Kidney (tissue), 14 donors: Measurements from ENCODE around the gene CRY2. TPM values are rescaled to one million over a fixed set of nuclear protein-coding genes. Genes with fewer than 3 reads are reported as not detected.

Experiments
- DNase-seq, 5 donors: peaks; one replicate each; pipeline ENCODE4 v3.0.0-alpha.2; 2013 to 2020
- FAIRE-seq: peaks from 2 replicates; lab custom pipeline; 2012; peaks lifted over from hg19 to GRCh38; lab: Jason Lieb, UNC
- H3K27ac ChIP-seq, 2 donors: one replicate each; pipeline ENCODE4 v1.7.0; 2013; ENCODE audit warnings: low read depth in 2 of 2, low read length in 2 of 2, inconsistent platforms in 1 of 2
- H3K27me3 ChIP-seq: one replicate; pipeline ENCODE4 v1.7.1; 2013; ENCODE audit warnings: low read length, inconsistent platforms; ENCODE audit not compliant: control insufficient read depth, insufficient read depth
- H3K36me3 ChIP-seq, 3 donors: one replicate each; pipeline versions ENCODE4 v1.7.0 to v1.7.1; 2013; ENCODE audit warnings: low read length in 3 of 3, control low read depth in 1 of 3, inconsistent platforms in 1 of 3; ENCODE audit not compliant: insufficient read depth in 3 of 3, control insufficient read depth in 2 of 3
- H3K4me1 ChIP-seq, 3 donors: one replicate each; pipeline versions ENCODE4 v1.7.0 to v1.7.1; 2013; ENCODE audit warnings: low read length in 3 of 3, inconsistent platforms in 1 of 3, low read depth in 1 of 3; ENCODE audit not compliant: control insufficient read depth in 2 of 3, insufficient read depth in 2 of 3
- H3K4me3 ChIP-seq, 3 donors: one replicate each; pipeline versions ENCODE4 v1.7.0 to v1.8.1; 2013; ENCODE audit warnings: low read length in 3 of 3, control low read depth in 1 of 3, inconsistent platforms in 1 of 3
- H3K9ac ChIP-seq, 3 donors: one replicate each; pipeline versions ENCODE4 v1.7.0 to v1.7.1; 2013; ENCODE audit warnings: low read length in 3 of 3, control low read depth in 1 of 3, inconsistent platforms in 1 of 3
- H3K9me3 ChIP-seq, 3 donors: one replicate each; pipeline versions ENCODE4 v1.7.0 to v1.7.1; 2013; ENCODE audit warnings: low read length in 3 of 3, control low read depth in 1 of 3, inconsistent platforms in 1 of 3; ENCODE audit not compliant: control insufficient read depth in 2 of 3, insufficient read depth in 1 of 3
- intact Hi-C: fragments of 100-400 bp; cut with DNase I; formaldehyde crosslinking; loops from one replicate; pipeline ENCODE4 v1.11.1; 2022
- polyA plus RNA-seq: library from polyadenylated mRNA; stranded (reverse); fragments of 350-450 nt; fragmentation: Illumina TruSeq; extraction: RNeasy Lipid Tissue Mini Kit (QIAGEN cat#74804); gene quantifications from one replicate; pipeline ENCODE4 v1.2.3, GENCODE V29; 2014; ENCODE audit warnings: low read depth, low replicate concordance; ENCODE audit not compliant: insufficient read depth
- total RNA-seq: library from RNA; stranded (reverse); fragmentation: NEBNext Ultra II Directional; extraction: Animal tissue kit (Norgen Biotek cat#: 25700); gene quantifications from one replicate; pipeline ENCODE4 v1.2.1, GENCODE V29; 2021
- TF ChIP-seq, protein P1 (sequence below): IDR thresholded peaks from 3 replicates; pipeline ENCODE4 v1.5.1; 2012; ENCODE audit warnings: mild to moderate bottlenecking, moderate library complexity, borderline replicate concordance; ENCODE audit not compliant: insufficient read depth; ENCODE audit errors: extremely low read depth
- donor health status: control.
- donor health status: control.
- donor health status: control.
- donor health status: control.
- donor health status: control.
- donor health status: DM: yes; HTN: yes; CAD: no.
- donor health status: Normal renal cell carcinoma (clear cell type).

Gene CRY2
- total and polyA plus RNA-seq, 2 donors from 2014 or later = 20.7 to 44.5 TPM

DNA sequence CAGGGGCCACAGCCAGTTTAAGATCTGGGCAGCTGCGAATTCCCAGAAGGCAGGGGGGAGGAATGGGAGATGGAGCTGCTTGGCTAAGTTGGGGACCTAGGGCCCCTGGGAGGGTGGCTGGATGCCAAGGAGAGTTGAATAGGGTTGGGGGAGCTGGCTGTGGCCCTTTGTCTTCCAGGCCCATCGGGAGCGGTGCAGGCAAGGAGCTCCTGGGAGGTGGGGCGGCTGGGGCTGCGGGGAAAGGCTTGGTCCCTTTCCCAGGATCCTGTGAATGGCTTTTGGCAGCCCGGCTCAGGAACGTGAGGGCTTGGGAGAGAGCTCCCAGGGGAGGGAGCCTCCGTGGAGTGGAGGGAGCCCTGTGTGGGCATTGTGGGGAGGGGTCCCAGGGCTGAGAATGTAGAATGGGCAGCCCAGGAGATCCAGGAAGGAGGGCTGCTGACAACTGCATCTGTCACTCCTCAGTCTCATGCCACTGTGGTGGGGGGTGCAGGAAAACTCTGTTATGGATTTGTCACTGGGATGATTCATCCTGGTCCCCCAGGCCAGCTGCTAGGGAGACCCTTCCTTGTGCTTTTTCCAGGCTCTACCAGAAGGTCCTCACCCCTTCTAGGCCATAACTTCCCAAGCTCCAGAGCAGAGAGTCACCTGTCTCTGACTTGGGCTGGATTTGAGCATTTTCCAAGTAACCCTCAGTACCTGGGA lies 53.8 kb downstream of the CRY2 start:
- Histone ChIP-seq H3K9ac (peak overlapping the region in 1 of 3 donors; percentile 65), H3K27ac (no peak overlapping the region), H3K4me1 (peaks cover 0 to 13% (median 4%) of the 10 kb centered on the region in 3 donors), H3K9me3 (no peaks in the 10 kb centered on the region), H3K27me3 (no peaks in the 10 kb centered on the region), H3K36me3 (peaks cover 0 to 3% (median 0%) of the 10 kb centered on the region in 3 donors), H3K4me3 (peak overlapping the region; percentile 5 to 55 (median 44))
- TF ChIP-seq, protein P1, sequence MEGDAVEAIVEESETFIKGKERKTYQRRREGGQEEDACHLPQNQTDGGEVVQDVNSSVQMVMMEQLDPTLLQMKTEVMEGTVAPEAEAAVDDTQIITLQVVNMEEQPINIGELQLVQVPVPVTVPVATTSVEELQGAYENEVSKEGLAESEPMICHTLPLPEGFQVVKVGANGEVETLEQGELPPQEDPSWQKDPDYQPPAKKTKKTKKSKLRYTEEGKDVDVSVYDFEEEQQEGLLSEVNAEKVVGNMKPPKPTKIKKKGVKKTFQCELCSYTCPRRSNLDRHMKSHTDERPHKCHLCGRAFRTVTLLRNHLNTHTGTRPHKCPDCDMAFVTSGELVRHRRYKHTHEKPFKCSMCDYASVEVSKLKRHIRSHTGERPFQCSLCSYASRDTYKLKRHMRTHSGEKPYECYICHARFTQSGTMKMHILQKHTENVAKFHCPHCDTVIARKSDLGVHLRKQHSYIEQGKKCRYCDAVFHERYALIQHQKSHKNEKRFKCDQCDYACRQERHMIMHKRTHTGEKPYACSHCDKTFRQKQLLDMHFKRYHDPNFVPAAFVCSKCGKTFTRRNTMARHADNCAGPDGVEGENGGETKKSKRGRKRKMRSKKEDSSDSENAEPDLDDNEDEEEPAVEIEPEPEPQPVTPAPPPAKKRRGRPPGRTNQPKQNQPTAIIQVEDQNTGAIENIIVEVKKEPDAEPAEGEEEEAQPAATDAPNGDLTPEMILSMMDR = no peak
- peak in 1 of 5 donors; percentile 75 for DNase-seq
- intact Hi-C loops = no loop called here
- FAIRE-seq = no peak

DNA sequence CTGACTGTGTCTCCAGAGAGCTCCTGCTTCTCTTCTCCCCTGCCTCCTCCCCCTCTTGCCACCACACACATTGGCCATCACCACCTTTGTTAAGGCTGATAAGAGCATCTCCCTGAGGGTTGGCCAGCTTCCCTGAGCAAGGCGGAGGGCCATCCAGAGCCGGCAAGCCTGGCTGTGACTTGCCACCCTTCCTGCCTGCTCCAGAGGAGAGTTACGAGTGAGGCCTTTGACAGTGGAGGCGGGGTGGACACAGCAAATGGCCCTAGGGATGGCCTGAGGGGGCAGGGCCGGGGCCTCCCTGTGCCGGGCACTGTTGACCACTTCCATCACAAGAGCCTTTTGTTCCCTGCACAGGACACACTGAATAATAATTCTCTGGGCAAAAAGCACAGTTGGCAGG lies 54.4 kb downstream of the CRY2 start:
- Histone ChIP-seq H3K4me1 (peaks cover 0 to 13% (median 4%) of the 10 kb centered on the region in 3 donors), H3K9me3 (no peaks in the 10 kb centered on the region), H3K4me3 (no peak overlapping the region), H3K9ac (no peak overlapping the region), H3K27me3 (no peaks in the 10 kb centered on the region), H3K36me3 (peaks cover 0 to 3% (median 0%) of the 10 kb centered on the region in 3 donors), H3K27ac (no peak overlapping the region)
- DNase-seq (peak in 1 of 5 donors; percentile 41), FAIRE-seq (no peak)
- TF ChIP-seq, protein P1 = no peak
- intact Hi-C loops = no loop called here

DNA sequence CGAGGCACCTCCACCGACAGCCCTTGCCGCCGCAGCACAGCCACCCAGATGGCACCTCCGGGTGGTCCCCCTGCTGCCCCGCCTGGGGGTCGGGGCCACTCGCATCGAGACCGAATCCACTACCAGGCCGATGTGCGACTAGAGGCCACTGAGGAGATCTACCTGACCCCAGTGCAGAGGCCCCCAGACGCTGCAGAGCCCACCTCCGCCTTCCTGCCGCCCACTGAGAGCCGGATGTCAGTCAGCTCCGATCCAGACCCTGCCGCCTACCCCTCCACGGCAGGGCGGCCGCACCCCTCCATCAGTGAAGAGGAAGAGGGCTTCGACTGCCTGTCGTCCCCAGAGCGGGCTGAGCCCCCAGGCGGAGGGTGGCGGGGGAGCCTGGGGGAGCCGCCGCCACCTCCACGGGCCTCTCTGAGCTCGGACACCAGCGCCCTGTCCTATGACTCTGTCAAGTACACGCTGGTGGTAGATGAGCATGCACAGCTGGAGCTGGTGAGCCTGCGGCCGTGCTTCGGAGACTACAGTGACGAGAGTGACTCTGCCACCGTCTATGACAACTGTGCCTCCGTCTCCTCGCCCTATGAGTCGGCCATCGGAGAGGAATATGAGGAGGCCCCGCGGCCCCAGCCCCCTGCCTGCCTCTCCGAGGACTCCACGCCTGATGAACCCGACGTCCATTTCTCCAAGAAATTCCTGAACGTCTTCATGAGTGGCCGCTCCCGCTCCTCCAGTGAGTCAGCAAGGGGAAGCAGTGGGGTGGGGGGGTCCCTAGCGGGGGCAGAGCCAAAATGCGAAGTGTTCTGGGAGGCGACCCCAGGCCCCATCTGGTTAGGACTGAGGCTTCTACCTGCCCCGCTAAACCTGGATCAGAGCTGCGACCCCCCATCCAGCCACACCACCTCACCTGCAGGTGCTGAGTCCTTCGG lies 55.4 kb downstream of the CRY2 start:
- no peak overlapping the region for H3K9ac ChIP-seq
- H3K36me3 ChIP-seq = peaks cover 0 to 3% (median 0%) of the 10 kb centered on the region in 3 donors
- peaks cover 0 to 13% (median 4%) of the 10 kb centered on the region in 3 donors for H3K4me1 ChIP-seq
- H3K9me3 ChIP-seq = no peaks in the 10 kb centered on the region
- H3K27ac ChIP-seq = no peak overlapping the region
- intact Hi-C loops = no loop called here
- H3K4me3 ChIP-seq = no peak overlapping the region
- TF ChIP-seq, protein P1 = no peak
- FAIRE-seq (no peak), DNase-seq (peak in 1 of 5 donors; percentile 67)
- no peaks in the 10 kb centered on the region for H3K27me3 ChIP-seq
